Upper lobe of left lung (tissue), 4 donors: Measurements from ENCODE around the gene LIN37.

Source experiments
- CTCF ChIP-seq, 6 experiments: fragments of 450-650 bp in 4 of 6; fragments of 200-600 bp in 2 of 6; sonication (generic) in 2 of 6; IDR thresholded peaks; one replicate each; pipeline ENCODE4 v1.5.1; 2016 to 2019; ENCODE audit warnings: antibody characterized with exemption in 6 of 6
- EP300 ChIP-seq, 4 donors: sonication (generic); formaldehyde crosslinking; IDR thresholded peaks; one replicate each; pipeline ENCODE4 v1.5.1; 2017; ENCODE audit warnings: antibody characterized with exemption in 4 of 4, control low read depth in 2 of 4
- POLR2A ChIP-seq, 4 donors: fragments of 450-650 bp; IDR thresholded peaks; one replicate each; pipeline ENCODE4 v1.5.1; 2016 to 2017; ENCODE audit warnings: antibody characterized with exemption in 4 of 4, mild to moderate bottlenecking in 2 of 4
- POLR2AphosphoS5 ChIP-seq, 2 donors: sonication (generic); formaldehyde crosslinking; IDR thresholded peaks; one replicate each; pipeline ENCODE4 v1.5.1; 2017; ENCODE audit warnings: antibody characterized with exemption in 2 of 2

GRCh38 chr19:35710784-35711723 lies 37.3 kb upstream of the LIN37 start:
- TF ChIP-seq POLR2A (IDR thresholded peaks at IDR 0.05) (no peak), CTCF (IDR thresholded peaks at IDR 0.05) (no peak), POLR2AphosphoS5 (IDR thresholded peaks at IDR 0.05) (no peak), EP300 (IDR thresholded peaks at IDR 0.05) (no peak)
